Ishikawa (cell line): ENCODE data around the gene ANK2.

Source experiments
- CREB1 ChIP-seq: IDR thresholded peaks from 2 replicates; pipeline ENCODE4 v1.6.1; 2012; ENCODE audit warnings: low read depth
- EGR1 ChIP-seq: IDR thresholded peaks from 2 replicates; pipeline ENCODE4 v1.6.1; 2012
- EP300 ChIP-seq: IDR thresholded peaks from 2 replicates; pipeline ENCODE4 v1.6.1; 2012; ENCODE audit warnings: borderline replicate concordance
- NFIC ChIP-seq: IDR thresholded peaks from 2 replicates; pipeline ENCODE4 v1.6.1; 2012
- TCF12 ChIP-seq: IDR thresholded peaks from 2 replicates; pipeline ENCODE4 v1.6.1; 2012; ENCODE audit warnings: low read depth
- TEAD4 ChIP-seq: IDR thresholded peaks from 2 replicates; pipeline ENCODE4 v1.6.1; 2012
- YY1 ChIP-seq: IDR thresholded peaks from 2 replicates; pipeline ENCODE4 v1.6.1; 2012; ENCODE audit warnings: low read depth
- ZBTB7A ChIP-seq: IDR thresholded peaks from 2 replicates; pipeline ENCODE4 v1.6.1; 2012; ENCODE audit warnings: low read depth
- TF ChIP-seq, protein P1 (sequence below): IDR thresholded peaks from 2 replicates; pipeline ENCODE4 v1.6.1; 2012
- TF ChIP-seq, protein P2 (sequence below): IDR thresholded peaks from 2 replicates; pipeline ENCODE4 v1.6.1; 2012
- TF ChIP-seq, protein P3 (sequence below): IDR thresholded peaks from 2 replicates; pipeline ENCODE4 v1.6.1; 2012; ENCODE audit warnings: low read depth, mild to moderate bottlenecking

DNA sequence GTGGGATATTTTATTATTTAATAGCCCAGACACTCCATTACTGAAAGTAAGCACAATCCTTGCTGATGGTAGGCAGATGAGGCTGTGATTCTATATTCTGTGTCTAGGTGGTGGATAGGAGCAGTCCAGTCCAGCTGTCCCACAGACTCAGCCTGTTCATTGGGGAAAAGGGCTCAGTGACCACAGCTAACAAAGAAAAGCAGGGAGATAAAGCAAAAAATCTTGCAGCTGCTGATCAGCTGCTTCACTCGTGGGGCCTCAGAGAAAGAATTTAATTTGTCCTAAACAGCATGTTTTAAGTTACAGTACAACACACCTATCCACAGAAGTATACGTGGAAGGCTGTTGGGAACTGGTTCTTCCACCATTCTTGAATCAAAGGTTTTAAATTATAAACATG, 40.7 kb upstream of the ANK2 start:
- TF ChIP-seq EGR1 = no peak
- TF ChIP-seq, protein P1, sequence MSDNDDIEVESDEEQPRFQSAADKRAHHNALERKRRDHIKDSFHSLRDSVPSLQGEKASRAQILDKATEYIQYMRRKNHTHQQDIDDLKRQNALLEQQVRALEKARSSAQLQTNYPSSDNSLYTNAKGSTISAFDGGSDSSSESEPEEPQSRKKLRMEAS = no peak
- no peak for TF ChIP-seq ZBTB7A
- no peak for TF ChIP-seq NFIC
- no peak for TF ChIP-seq CREB1
- TF ChIP-seq EP300 = no peak
- no peak for TF ChIP-seq YY1
- TF ChIP-seq, protein P2, sequence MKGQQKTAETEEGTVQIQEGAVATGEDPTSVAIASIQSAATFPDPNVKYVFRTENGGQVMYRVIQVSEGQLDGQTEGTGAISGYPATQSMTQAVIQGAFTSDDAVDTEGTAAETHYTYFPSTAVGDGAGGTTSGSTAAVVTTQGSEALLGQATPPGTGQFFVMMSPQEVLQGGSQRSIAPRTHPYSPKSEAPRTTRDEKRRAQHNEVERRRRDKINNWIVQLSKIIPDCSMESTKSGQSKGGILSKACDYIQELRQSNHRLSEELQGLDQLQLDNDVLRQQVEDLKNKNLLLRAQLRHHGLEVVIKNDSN = no peak
- TF ChIP-seq TCF12 = no peak
- TF ChIP-seq, protein P3, sequence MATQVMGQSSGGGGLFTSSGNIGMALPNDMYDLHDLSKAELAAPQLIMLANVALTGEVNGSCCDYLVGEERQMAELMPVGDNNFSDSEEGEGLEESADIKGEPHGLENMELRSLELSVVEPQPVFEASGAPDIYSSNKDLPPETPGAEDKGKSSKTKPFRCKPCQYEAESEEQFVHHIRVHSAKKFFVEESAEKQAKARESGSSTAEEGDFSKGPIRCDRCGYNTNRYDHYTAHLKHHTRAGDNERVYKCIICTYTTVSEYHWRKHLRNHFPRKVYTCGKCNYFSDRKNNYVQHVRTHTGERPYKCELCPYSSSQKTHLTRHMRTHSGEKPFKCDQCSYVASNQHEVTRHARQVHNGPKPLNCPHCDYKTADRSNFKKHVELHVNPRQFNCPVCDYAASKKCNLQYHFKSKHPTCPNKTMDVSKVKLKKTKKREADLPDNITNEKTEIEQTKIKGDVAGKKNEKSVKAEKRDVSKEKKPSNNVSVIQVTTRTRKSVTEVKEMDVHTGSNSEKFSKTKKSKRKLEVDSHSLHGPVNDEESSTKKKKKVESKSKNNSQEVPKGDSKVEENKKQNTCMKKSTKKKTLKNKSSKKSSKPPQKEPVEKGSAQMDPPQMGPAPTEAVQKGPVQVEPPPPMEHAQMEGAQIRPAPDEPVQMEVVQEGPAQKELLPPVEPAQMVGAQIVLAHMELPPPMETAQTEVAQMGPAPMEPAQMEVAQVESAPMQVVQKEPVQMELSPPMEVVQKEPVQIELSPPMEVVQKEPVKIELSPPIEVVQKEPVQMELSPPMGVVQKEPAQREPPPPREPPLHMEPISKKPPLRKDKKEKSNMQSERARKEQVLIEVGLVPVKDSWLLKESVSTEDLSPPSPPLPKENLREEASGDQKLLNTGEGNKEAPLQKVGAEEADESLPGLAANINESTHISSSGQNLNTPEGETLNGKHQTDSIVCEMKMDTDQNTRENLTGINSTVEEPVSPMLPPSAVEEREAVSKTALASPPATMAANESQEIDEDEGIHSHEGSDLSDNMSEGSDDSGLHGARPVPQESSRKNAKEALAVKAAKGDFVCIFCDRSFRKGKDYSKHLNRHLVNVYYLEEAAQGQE = no peak
- no peak for TF ChIP-seq TEAD4
